GM12864 (cell line): ENCODE measurements around the gene PCBP3.

Experiments used
- DNase-seq: peaks from one replicate; pipeline ENCODE4 v3.0.0-alpha.2; 2011; ENCODE audit warnings: low read depth
- H3K4me3 ChIP-seq: 2 replicates; pipeline ENCODE4 v1.5.1; 2011; ENCODE audit warnings: mild to moderate bottlenecking, low read depth, low read length, control low read depth
- CTCF ChIP-seq: IDR thresholded peaks from 2 replicates; pipeline ENCODE4 v1.5.1; 2011; ENCODE audit warnings: low read depth, mild to moderate bottlenecking, moderate library complexity, low read length, control low read depth, inconsistent platforms; ENCODE audit errors: missing control alignments

PCBP3 gene

GRCh38 chr21:45637883-45638282 is 5.6 kb upstream of the PCBP3 start:
- no peak for TF ChIP-seq CTCF
- no peak overlapping the region for H3K4me3 ChIP-seq
- no peak for DNase-seq

GRCh38 chr21:45638707-45639106 is 4.8 kb upstream of the PCBP3 start:
- TF ChIP-seq CTCF = no peak
- no peak for DNase-seq
- no peak overlapping the region for H3K4me3 ChIP-seq

- DNase-seq = no peak
- no peak overlapping the region for H3K4me3 ChIP-seq
- no peak for TF ChIP-seq CTCF
Measured at GRCh38 chr21:45639206-45640000, 4.1 kb upstream of the PCBP3 start.

GRCh38 chr21:45640001-45640887 is 3.3 kb upstream of the PCBP3 start:
- DNase-seq = no peak
- H3K4me3 ChIP-seq = no peak overlapping the region
- no peak for TF ChIP-seq CTCF

GRCh38 chr21:45640888-45641479 is 2.5 kb upstream of the PCBP3 start:
- peak; percentile 32 for TF ChIP-seq CTCF
- DNase-seq = peak; percentile 47
- no peak overlapping the region for H3K4me3 ChIP-seq

GRCh38 chr21:45641480-45642035 is 2.0 kb upstream of the PCBP3 start:
- no peak overlapping the region for H3K4me3 ChIP-seq
- no peak for DNase-seq
- no peak for TF ChIP-seq CTCF
